CD4-positive, alpha-beta T cell (primary cell): Measurements from ENCODE around the gene SORBS1. TPM values are rescaled to one million over a fixed set of nuclear protein-coding genes. Genes with fewer than 3 reads are reported as not detected.

Experiments
- ATAC-seq: fragments of 200-7000 bp; cut with Tn5 transposase; one replicate; pipeline ENCODE4 v1.10.0; 2022; ENCODE audit warnings: mild to moderate bottlenecking; ENCODE audit not compliant: poor library complexity
- CTCF ChIA-PET: fragments of 350-600 bp; sonication (Branson Sonifier 250); formaldehyde crosslinking; loops from one replicate; lab custom pipeline; 2021; ENCODE audit warnings: antibody characterized with exemption, inconsistent platforms; lab: Charles Lee
- POLR2A ChIA-PET: fragments of 350-600 bp; sonication (Branson Sonifier 250); formaldehyde crosslinking; loops from one replicate; lab custom pipeline; 2021; ENCODE audit warnings: antibody characterized with exemption, inconsistent platforms; lab: Charles Lee
- DNase-seq, 14 experiments: peaks; one replicate each; pipeline ENCODE4 v3.0.0-alpha.2; 2013 to 2020; ENCODE audit warnings: mixed read lengths in 2 of 14
- H3K27ac ChIP-seq, 2 donors: one replicate each; pipeline versions ENCODE4 v1.5.1 to v1.7.0; 2013; ENCODE audit warnings: low read length in 2 of 2, low read depth in 1 of 2, mild to moderate bottlenecking in 1 of 2
- H3K27me3 ChIP-seq, 2 experiments: 1 replicate in 1 of 2; 2 replicates in 1 of 2; pipeline versions ENCODE4 v1.6.1 to v1.7.0; 2013; ENCODE audit warnings: low read length in 2 of 2, control low read depth in 1 of 2, mild to moderate bottlenecking in 1 of 2, moderate library complexity in 1 of 2; ENCODE audit not compliant: insufficient read depth in 2 of 2, control insufficient read depth in 1 of 2
- H3K36me3 ChIP-seq: one replicate; pipeline ENCODE4 v1.6.1; 2013; ENCODE audit warnings: low read length, control low read depth; ENCODE audit not compliant: insufficient read depth
- H3K4me1 ChIP-seq: one replicate; pipeline ENCODE4 v1.6.1; 2013; ENCODE audit warnings: low read length, control low read depth; ENCODE audit not compliant: insufficient read depth
- H3K4me3 ChIP-seq: one replicate; pipeline ENCODE4 v1.5.1; 2013; ENCODE audit warnings: mild to moderate bottlenecking, low read length, moderate library complexity
- H3K9me3 ChIP-seq, 2 experiments: 1 replicate in 1 of 2; 2 replicates in 1 of 2; pipeline versions ENCODE4 v1.6.1 to v1.7.0; 2013; ENCODE audit warnings: low read length in 2 of 2, mild to moderate bottlenecking in 2 of 2, control low read depth in 1 of 2, moderate library complexity in 1 of 2; ENCODE audit not compliant: control insufficient read depth in 1 of 2, insufficient read depth in 1 of 2
- H3K27ac Mint-ChIP-seq: one replicate; pipeline ENCODE4 v1.8.0; 2020; ENCODE audit warnings: mixed read lengths
- H3K27me3 Mint-ChIP-seq: one replicate; pipeline ENCODE4 v1.8.0; 2021; ENCODE audit warnings: mixed read lengths
- H3K36me3 Mint-ChIP-seq: one replicate; pipeline ENCODE4 v1.8.0; 2021; ENCODE audit warnings: low read depth, mixed read lengths
- H3K4me1 Mint-ChIP-seq: one replicate; pipeline ENCODE4 v1.8.0; 2021; ENCODE audit warnings: low read depth, mixed read lengths
- H3K4me3 Mint-ChIP-seq: one replicate; pipeline ENCODE4 v1.8.0; 2020; ENCODE audit warnings: mild to moderate bottlenecking, mixed read lengths
- H3K9me3 Mint-ChIP-seq: one replicate; pipeline ENCODE4 v1.8.0; 2020; ENCODE audit warnings: mixed read lengths
- CTCF ChIP-seq: fragments of 200-600 bp; IDR thresholded peaks from one replicate; pipeline ENCODE4 v1.8.0; 2022; ENCODE audit warnings: antibody characterized with exemption, mild to moderate bottlenecking
- intact Hi-C, 2 experiments: fragments of 100-400 bp; cut with DNase I in 1 of 2; cut with micrococcal nuclease in 1 of 2; formaldehyde crosslinking; loops; one replicate each; pipeline versions ENCODE4 v1.15.1 to v1.9.0; 2023 to 2025; cut with DNase I, micrococcal nuclease
- total RNA-seq, 174 experiments: library from RNA in 2 of 174; stranded (reverse) in 2 of 174; gene quantifications; one replicate each; pipeline ENCODE4 v1.2.3 and lab custom pipeline; 2021 to 2026

SORBS1 gene
- total RNA-seq, 2 experiments from 2014 or later, result 1.4 to 1.8 TPM

DNA sequence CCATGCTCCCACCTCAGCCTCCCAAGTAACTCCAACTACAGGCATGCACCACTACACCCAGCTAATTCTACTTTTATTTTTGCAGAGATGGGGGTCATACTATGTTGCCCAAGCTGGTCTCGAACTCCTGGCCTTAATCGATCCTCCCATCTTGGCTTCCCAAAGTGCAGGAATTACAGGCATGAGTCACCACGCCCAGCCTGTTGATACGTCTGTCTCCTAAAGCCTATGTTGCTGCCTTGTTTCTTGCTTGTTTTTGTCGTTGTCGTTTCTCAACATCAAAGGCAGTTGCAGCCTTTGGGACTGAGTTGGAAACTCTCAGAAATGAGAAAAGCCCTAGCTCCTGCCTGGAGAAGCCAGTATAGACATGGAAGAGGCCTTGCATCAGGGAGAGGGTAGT, 49.9 kb downstream of the SORBS1 start:
- Histone ChIP-seq H3K27me3 (peaks cover 0 to 3% of the 10 kb centered on the region in 2 experiments), H3K4me1 (no peaks in the 10 kb centered on the region), H3K27ac (no peak overlapping the region), H3K9me3 (no peaks in the 10 kb centered on the region), H3K4me3 (no peak overlapping the region), H3K36me3 (no peaks in the 10 kb centered on the region)
- DNase-seq (no peak), ATAC-seq (no peak)
- Mint-ChIP-seq H3K36me3 (no peaks in the 10 kb centered on the region), H3K9me3 (no peaks in the 10 kb centered on the region), H3K4me1 (no peaks in the 10 kb centered on the region), H3K27ac (no peak overlapping the region), H3K27me3 (peaks cover 6% of the 10 kb centered on the region), H3K4me3 (no peak overlapping the region)
- intact Hi-C loops, result no loop called here
- ChIA-PET CTCF (no interaction called here), POLR2A (no interaction called here)
- TF ChIP-seq CTCF, result no peak

DNA sequence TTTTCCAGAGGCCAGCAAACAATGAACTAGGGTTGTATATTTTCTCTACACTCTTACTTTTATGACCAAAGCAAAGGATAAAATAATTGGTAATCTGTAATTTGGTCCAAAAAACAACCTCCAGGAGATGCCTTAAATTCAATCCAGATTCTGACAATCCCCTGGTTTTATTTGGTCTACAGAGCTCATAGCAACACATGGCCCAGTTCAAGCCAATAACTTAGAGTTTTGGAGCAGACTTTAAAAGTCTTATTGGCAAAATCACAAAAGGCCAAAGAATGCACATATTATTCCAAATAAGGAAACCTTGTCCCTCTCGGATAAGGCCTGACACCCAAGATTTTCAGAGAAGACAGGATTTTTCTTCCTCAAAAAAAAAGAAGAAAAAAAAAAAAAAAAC, 51.9 kb downstream of the SORBS1 start:
- CTCF ChIA-PET, result no interaction called here
- intact Hi-C loops, result no loop called here
- Histone ChIP-seq H3K4me3 (no peak overlapping the region), H3K9me3 (no peaks in the 10 kb centered on the region), H3K27ac (no peak overlapping the region), H3K27me3 (peaks cover 0 to 7% of the 10 kb centered on the region in 2 experiments), H3K36me3 (no peaks in the 10 kb centered on the region), H3K4me1 (no peaks in the 10 kb centered on the region)
- no peak for DNase-seq
- Mint-ChIP-seq H3K27me3 (peaks cover 6% of the 10 kb centered on the region), H3K27ac (no peak overlapping the region), H3K4me1 (no peaks in the 10 kb centered on the region), H3K36me3 (no peaks in the 10 kb centered on the region), H3K4me3 (no peak overlapping the region), H3K9me3 (no peaks in the 10 kb centered on the region)
- ATAC-seq, result no peak
- no peak for TF ChIP-seq CTCF
- POLR2A ChIA-PET, result no interaction called here

GRCh38 chr10:95508730-95509129, 52.4 kb downstream of the SORBS1 start:
- Histone ChIP-seq H3K27ac (no peak overlapping the region), H3K4me1 (no peaks in the 10 kb centered on the region), H3K27me3 (peaks cover 0 to 7% of the 10 kb centered on the region in 2 experiments), H3K4me3 (no peak overlapping the region), H3K36me3 (no peaks in the 10 kb centered on the region), H3K9me3 (no peaks in the 10 kb centered on the region)
- ATAC-seq (no peak), DNase-seq (no peak)
- no peak for TF ChIP-seq CTCF
- Mint-ChIP-seq H3K4me1 (no peaks in the 10 kb centered on the region), H3K27ac (no peak overlapping the region), H3K4me3 (no peak overlapping the region), H3K9me3 (no peaks in the 10 kb centered on the region), H3K27me3 (peaks cover 6% of the 10 kb centered on the region), H3K36me3 (no peaks in the 10 kb centered on the region)
- ChIA-PET CTCF (no interaction called here), POLR2A (no interaction called here)
- intact Hi-C loops, result no loop called here
